Esophagus squamous epithelium (tissue), 5 donors: ENCODE data around the gene PARD3B. TPM values are rescaled to one million over a fixed set of nuclear protein-coding genes. Genes with fewer than 3 reads are reported as not detected.

Source experiments
- DNase-seq: peaks from one replicate; lab custom pipeline; 2025; lab: John Stamatoyannopoulos, UW
- H3K27ac ChIP-seq, 4 donors: fragments of 200-600 bp; sonication (generic); one replicate each; pipeline ENCODE4 v1.5.1; 2016 to 2019; ENCODE audit warnings: mild to moderate bottlenecking in 1 of 4
- H3K27me3 ChIP-seq, 4 donors: fragments of 200-600 bp; sonication (generic); 1 replicate in 3 of 4; 2 replicates in 1 of 4; pipeline versions ENCODE4 v1.5.1 to v1.6.0; 2017 to 2021; ENCODE audit warnings: antibody characterized with exemption in 1 of 4
- H3K36me3 ChIP-seq, 3 donors: fragments of 200-600 bp; sonication (generic); one replicate each; pipeline ENCODE4 v1.5.1; 2016 to 2019
- H3K4me1 ChIP-seq, 3 donors: fragments of 200-600 bp; sonication (generic); one replicate each; pipeline ENCODE4 v1.5.1; 2017 to 2019
- H3K4me3 ChIP-seq, 4 donors: fragments of 200-600 bp; sonication (generic); 1 replicate in 3 of 4; 2 replicates in 1 of 4; pipeline ENCODE4 v1.5.1; 2016 to 2019; ENCODE audit warnings: mild to moderate bottlenecking in 2 of 4, moderate library complexity in 1 of 4
- H3K9me3 ChIP-seq, 3 donors: fragments of 200-600 bp; sonication (generic); one replicate each; pipeline ENCODE4 v1.5.1; 2016 to 2019
- POLR2A ChIP-seq, 4 donors: fragments of 450-650 bp; IDR thresholded peaks; one replicate each; pipeline ENCODE4 v1.6.1; 2017; ENCODE audit warnings: antibody characterized with exemption in 4 of 4, mild to moderate bottlenecking in 4 of 4, moderate library complexity in 3 of 4
- WGBS, 2 donors: methylation state at CpG; one replicate each; pipeline ENCODE4 v1.1.5; 2018; 5-methylcytosine and 5-hydroxymethylcytosine counted together
- intact Hi-C: fragments of 100-400 bp; cut with DNase I; formaldehyde crosslinking; loops from one replicate; pipeline ENCODE4 v1.15.0; 2022
- total RNA-seq, 4 donors: library from RNA; depleted of rRNA; stranded (reverse); fragments of >200 nt; gene quantifications; one replicate each; pipeline ENCODE4 v1.1.0, GENCODE V29; 2016
- TF ChIP-seq, protein P1 (sequence below), 6 experiments: fragments of 450-650 bp in 4 of 6; fragments of 200-600 bp in 2 of 6; sonication (generic) in 2 of 6; IDR thresholded peaks; one replicate each; pipeline ENCODE4 v1.5.1; 2016 to 2019; ENCODE audit warnings: antibody characterized with exemption in 6 of 6, mild to moderate bottlenecking in 4 of 6, moderate library complexity in 4 of 6
- donor health status: DM: yes; HTN: yes; CAD: no.

Gene PARD3B
- total RNA-seq, 4 donors from 2014 or later: 2.4 to 15.8 (median 4.3) TPM

DNA sequence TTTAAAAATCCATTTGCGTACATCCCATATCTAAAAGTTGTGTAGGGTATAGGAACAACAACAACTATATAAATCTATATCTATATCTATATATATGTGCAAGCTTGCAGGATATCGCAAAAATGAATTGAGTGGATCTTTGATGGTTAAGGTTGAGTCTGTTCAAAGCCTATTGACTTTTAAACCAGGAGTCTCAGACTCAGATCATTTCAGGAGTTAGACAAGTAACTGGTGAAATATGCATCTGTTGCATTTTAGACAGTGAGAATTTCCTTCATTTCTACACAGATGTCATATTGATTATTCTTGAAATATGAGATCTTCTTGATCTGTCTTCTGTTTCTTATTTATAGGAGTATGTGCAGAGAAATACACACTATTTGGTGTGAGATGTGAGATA, 66.5 kb downstream of the PARD3B start:
- 91% methylated on average over 2 of the region's 2 CpGs for WGBS, 2 donors
- TF ChIP-seq, protein P1, sequence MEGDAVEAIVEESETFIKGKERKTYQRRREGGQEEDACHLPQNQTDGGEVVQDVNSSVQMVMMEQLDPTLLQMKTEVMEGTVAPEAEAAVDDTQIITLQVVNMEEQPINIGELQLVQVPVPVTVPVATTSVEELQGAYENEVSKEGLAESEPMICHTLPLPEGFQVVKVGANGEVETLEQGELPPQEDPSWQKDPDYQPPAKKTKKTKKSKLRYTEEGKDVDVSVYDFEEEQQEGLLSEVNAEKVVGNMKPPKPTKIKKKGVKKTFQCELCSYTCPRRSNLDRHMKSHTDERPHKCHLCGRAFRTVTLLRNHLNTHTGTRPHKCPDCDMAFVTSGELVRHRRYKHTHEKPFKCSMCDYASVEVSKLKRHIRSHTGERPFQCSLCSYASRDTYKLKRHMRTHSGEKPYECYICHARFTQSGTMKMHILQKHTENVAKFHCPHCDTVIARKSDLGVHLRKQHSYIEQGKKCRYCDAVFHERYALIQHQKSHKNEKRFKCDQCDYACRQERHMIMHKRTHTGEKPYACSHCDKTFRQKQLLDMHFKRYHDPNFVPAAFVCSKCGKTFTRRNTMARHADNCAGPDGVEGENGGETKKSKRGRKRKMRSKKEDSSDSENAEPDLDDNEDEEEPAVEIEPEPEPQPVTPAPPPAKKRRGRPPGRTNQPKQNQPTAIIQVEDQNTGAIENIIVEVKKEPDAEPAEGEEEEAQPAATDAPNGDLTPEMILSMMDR (IDR thresholded peaks at IDR 0.05): no peak
- H3K27me3 ChIP-seq: no peaks in the 10 kb centered on the region
- H3K4me3 ChIP-seq: no peak overlapping the region
- H3K27ac ChIP-seq: no peak overlapping the region
- H3K4me1 ChIP-seq: peaks cover 8 to 16% (median 9%) of the 10 kb centered on the region in 3 donors
- no peaks in the 10 kb centered on the region for H3K9me3 ChIP-seq
- intact Hi-C loops: no loop called here
- DNase-seq: no peak
- no peaks in the 10 kb centered on the region for H3K36me3 ChIP-seq

DNA sequence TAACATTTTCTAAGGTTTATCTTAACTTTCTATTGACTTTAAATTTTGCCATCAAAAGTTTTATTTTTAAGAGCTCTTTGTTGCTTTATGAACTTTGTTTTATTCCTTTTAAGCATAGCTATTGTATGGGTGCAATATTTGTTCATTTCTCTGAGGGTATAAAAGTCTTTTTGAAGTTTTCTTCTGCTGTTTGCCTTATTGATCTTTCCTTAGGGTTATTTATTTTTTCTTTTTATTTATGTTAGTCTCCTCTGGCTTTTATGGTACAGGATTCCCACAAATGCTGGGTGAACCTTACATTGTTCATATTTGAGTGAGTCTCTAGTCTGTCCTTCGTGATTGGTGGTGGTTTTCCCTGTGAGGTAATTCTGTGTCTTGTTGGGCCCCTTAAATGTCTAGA, 68.4 kb downstream of the PARD3B start:
- H3K36me3 ChIP-seq: no peaks in the 10 kb centered on the region
- no peaks in the 10 kb centered on the region for H3K27me3 ChIP-seq
- WGBS, 2 donors: 79 to 82% methylated on average over 1 of the region's 1 CpG
- intact Hi-C loops: no loop called here
- no peak for TF ChIP-seq POLR2A (IDR thresholded peaks at IDR 0.05)
- TF ChIP-seq, protein P1 (IDR thresholded peaks at IDR 0.05): no peak
- no peaks in the 10 kb centered on the region for H3K9me3 ChIP-seq
- H3K4me3 ChIP-seq: no peak overlapping the region
- H3K27ac ChIP-seq: no peak overlapping the region
- peaks cover 0 to 2% (median 0%) of the 10 kb centered on the region in 3 donors for H3K4me1 ChIP-seq
- no peak for DNase-seq

DNA sequence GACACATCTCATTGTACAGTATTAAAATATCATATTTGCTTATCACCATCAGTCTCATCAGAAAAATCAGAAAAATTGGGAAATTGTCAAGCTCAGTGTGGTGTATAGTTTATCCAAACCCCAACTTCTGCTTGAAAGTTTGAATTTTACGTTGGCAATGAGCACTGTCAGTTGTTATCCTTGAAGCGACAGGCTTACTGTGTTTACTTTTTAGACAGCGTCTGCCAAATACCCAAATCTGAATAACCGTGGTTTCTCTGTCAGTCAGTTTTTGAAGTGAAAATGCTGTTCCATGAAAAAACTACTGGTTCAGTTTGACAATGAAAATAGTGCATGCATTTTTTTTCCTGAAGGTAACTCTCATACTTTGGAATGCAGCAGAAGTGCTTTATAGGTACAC, 70.2 kb downstream of the PARD3B start:
- WGBS, 2 donors: 78 to 80% methylated on average over 4 of the region's 4 CpGs

DNA sequence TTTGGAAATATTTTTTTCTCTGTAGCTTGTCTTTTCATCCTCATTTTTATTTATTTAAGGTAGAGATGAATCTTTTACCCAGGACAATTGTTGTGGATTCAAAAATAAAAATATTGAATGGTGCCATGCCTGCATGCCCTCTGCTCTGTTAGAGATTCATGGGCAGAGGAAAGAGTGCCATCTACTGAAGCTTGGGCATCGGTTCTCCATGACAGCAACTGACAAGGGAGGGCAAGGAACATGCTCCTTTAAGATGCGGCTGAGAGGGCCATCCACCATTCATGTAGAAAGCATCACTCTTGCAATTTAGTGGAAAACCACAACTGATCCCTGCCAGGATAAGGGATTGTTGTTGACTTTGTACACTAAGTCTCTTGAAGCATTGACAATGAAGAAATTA, 79.9 kb downstream of the PARD3B start:
- no peak overlapping the region for H3K27ac ChIP-seq
- intact Hi-C loops: no loop called here
- H3K4me3 ChIP-seq: no peak overlapping the region
- H3K27me3 ChIP-seq: no peaks in the 10 kb centered on the region
- no peaks in the 10 kb centered on the region for H3K36me3 ChIP-seq
- 57 to 63% methylated on average over 2 of the region's 2 CpGs for WGBS, 2 donors
- H3K4me1 ChIP-seq: no peaks in the 10 kb centered on the region
- no peak for DNase-seq
- TF ChIP-seq POLR2A (IDR thresholded peaks at IDR 0.05): no peak
- TF ChIP-seq, protein P1 (IDR thresholded peaks at IDR 0.05): peak in 1 of 6 experiments; percentile 12
- no peaks in the 10 kb centered on the region for H3K9me3 ChIP-seq

More for the DNA sequence above, 70.2 kb downstream of the PARD3B start:
- intact Hi-C loops: no loop called here
- no peak for DNase-seq
- H3K4me1 ChIP-seq: no peaks in the 10 kb centered on the region
- H3K4me3 ChIP-seq: no peak overlapping the region
- H3K36me3 ChIP-seq: no peaks in the 10 kb centered on the region
- TF ChIP-seq, protein P1 (IDR thresholded peaks at IDR 0.05): no peak
- no peak for TF ChIP-seq POLR2A (IDR thresholded peaks at IDR 0.05)
- no peak overlapping the region for H3K27ac ChIP-seq
- H3K9me3 ChIP-seq: no peaks in the 10 kb centered on the region
- no peaks in the 10 kb centered on the region for H3K27me3 ChIP-seq

DNA sequence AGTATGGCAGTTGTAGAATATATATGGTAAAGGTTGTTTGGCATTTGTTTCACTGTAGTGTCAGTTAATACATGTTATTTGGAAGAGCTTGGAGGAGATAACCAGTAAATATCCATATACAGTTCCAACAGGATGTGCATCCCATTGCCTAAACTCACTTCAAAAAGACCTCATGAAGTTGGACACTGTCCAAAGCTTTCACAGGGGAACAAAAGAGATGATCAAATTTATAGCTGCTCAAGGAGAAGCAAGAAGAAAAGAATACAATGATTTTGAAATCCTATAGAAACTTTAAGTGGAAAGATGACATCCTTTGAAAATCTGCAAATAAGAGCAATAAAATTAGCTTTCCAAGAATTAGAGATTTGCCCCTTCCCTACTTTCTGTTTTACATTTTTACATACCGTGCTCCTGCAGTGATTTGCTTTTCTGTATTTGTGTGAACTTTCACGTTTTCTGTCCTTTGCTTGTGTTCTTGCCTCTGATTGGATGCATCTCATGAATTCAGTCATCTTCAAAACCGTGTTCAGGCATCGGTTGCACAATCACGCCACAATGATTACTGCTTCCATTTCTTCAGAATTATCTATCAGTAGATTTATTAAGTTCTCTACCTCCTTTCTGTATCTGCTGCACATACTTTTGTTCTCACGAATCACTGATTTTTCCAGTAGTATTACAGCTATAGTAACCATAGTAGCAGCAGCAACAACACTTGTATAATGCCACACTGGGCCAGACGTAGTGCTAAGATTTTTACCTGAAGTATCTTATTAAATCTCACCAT, 83.8 kb downstream of the PARD3B start:
- no peak for DNase-seq

More for the DNA sequence above, 83.8 kb downstream of the PARD3B start:
- intact Hi-C loops: no loop called here
- Histone ChIP-seq H3K4me3 (no peak overlapping the region), H3K36me3 (no peaks in the 10 kb centered on the region), H3K9me3 (no peaks in the 10 kb centered on the region), H3K4me1 (no peaks in the 10 kb centered on the region), H3K27ac (no peak overlapping the region), H3K27me3 (no peaks in the 10 kb centered on the region)
- 81 to 86% methylated on average over 7 of the region's 7 CpGs for WGBS, 2 donors
- no peak for TF ChIP-seq POLR2A (IDR thresholded peaks at IDR 0.05)
- TF ChIP-seq, protein P1 (IDR thresholded peaks at IDR 0.05): no peak
